NCI-H748 (cell line): ENCODE measurements around the gene RTCB.

Source experiments
- DNase-seq: peaks from one replicate; lab custom pipeline; 2025; ENCODE audit not compliant: unreplicated experiment; lab: John Stamatoyannopoulos, UW

Gene RTCB

DNA sequence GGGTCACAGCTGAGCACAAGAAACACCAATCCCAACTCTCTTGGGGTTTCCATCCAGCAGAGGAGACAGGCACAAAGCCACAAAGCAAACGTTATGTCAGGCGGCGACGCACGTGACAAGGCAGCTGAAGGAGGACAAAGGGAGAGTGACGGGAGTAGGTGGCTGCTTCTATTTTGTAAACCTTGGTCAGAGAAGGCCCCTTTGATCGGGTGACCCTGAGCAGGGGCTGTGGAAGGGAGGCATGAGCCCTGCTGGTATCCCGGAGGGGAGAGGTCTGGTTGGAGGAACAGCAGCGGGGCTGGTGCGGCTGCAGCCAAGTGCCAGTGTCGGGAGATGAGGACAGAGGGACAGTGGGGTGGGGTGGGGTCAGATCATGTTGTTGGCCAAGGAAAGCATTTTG lies 71.6 kb downstream of the RTCB start:
- no peak for DNase-seq

DNA sequence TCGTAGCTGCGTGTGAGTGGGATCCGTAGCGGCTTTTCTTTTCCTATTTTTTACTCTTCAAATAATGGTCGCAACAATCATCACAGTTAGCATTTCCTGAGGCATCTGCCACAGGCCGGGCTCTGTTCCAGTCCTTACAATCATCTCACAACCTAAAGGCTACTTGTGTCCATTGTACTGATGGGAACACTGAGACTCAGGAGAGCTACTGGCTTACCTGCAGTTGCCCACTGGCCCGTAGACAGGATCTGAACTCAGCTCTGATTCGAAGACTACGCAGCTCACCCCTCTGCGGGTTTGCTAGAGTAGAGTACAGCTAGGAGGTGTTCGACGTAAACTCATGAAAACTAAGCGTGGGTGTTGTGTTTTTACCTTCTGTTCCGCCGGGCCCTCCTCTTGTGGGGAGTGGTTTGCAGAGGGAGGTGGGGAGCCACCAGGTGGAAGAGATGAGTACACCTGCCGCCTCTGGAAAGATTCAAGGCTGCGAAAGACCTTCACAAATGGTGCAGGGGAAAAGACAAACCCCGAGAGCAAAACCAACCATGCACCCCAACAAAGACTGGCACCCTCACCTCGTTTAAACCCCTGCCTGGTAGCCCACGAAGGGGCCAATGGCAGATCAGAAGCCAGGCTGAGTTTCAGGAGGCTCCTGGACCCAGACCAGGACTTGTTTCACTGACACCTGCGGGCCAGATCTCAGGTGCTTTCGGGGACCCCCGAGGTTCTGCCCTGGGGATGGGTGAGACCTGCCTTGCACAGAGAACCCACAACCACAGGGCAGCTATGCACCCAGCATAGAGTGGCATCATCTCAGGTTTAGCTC lies 72.6 kb downstream of the RTCB start:
- DNase-seq: no peak

DNA sequence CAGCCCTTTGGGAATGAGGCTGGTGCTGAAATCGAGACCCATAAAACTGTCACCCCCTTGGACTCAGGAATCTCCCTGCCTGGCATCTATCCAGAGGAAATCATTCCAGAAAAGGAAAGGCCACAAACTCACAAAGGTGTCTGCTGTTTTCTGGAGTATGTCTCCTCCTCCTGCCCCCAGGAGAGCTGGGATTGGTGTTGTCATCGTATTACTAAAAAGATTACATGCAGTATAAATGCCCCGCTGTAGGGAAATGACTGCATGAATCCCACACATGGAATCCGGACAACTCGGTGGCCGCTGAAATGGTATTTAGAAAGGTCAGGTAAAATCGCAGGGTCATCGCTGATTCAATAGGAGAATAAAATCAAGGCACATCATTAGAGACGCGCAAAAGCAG lies 73.3 kb downstream of the RTCB start:
- DNase-seq: no peak
